Measurements from ENCODE around the gene NIPAL3. TPM values are rescaled to one million over a fixed set of nuclear protein-coding genes. Genes with fewer than 3 reads are reported as not detected.
"Not testable (repeated sequence)": the region's sequence is repeated elsewhere in the genome, so short reads cannot be mapped to it uniquely, and the experiment has no call there.

NIPAL3 gene
- total RNA-seq, 2 experiments from 2014 or later: 11.7 to 25.3 TPM

DNA sequence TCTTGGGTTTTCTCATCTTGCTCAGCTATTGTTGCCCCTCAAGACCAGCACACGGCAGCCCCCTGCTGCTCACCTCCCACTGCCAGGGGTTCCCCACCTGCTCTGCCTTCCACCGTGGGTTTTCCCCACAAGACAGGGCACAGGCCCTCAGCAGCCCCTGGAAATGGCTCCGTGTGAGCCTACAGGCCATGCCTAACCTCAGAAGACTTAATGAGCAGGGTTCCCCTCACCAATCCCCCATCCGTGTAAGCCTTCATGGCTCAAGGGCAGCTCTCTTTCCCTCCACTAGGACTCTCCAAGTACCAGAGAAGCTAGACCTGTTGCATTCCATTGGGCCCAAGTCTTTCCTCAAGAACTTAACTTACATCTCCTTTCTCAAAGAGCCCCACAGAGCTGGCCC lies 68.6 kb downstream of the NIPAL3 start:
- H4K20me1 ChIP-seq (ENCODE audit: insufficient read depth, low read length): no peaks in the 10 kb centered on the region
- no peaks in the 10 kb centered on the region for H3K36me3 ChIP-seq (ENCODE audit: insufficient read depth, low read length)
- no peak overlapping the region for H3K4me3 ChIP-seq (ENCODE audit: low read depth, low read length, poor library complexity, severe bottlenecking)
- no TSS peak for BruUV-seq (replicated peaks)
- TF ChIP-seq, protein P1, sequence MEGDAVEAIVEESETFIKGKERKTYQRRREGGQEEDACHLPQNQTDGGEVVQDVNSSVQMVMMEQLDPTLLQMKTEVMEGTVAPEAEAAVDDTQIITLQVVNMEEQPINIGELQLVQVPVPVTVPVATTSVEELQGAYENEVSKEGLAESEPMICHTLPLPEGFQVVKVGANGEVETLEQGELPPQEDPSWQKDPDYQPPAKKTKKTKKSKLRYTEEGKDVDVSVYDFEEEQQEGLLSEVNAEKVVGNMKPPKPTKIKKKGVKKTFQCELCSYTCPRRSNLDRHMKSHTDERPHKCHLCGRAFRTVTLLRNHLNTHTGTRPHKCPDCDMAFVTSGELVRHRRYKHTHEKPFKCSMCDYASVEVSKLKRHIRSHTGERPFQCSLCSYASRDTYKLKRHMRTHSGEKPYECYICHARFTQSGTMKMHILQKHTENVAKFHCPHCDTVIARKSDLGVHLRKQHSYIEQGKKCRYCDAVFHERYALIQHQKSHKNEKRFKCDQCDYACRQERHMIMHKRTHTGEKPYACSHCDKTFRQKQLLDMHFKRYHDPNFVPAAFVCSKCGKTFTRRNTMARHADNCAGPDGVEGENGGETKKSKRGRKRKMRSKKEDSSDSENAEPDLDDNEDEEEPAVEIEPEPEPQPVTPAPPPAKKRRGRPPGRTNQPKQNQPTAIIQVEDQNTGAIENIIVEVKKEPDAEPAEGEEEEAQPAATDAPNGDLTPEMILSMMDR (conservative IDR thresholded peaks at IDR 0.05; ENCODE audit: low read length): no peak
- TF ChIP-seq EZH2phosphoT487 (IDR thresholded peaks at IDR 0.05; ENCODE audit: borderline replicate concordance, low read depth, low read length): no peak
- no peaks in the 10 kb centered on the region for H3K79me2 ChIP-seq (ENCODE audit: insufficient read depth, low read depth, low read length)
- H3K9me3 ChIP-seq (ENCODE audit: low read length): peaks cover 5% of the 10 kb centered on the region; the same call in 1 of the 2 replicates
- no peak for DNase-seq (ENCODE audit: low spot score)
- H3K4me2 ChIP-seq (ENCODE audit: low read length): no peak overlapping the region
- no peak overlapping the region for H3K27ac ChIP-seq (ENCODE audit: low read depth, low read length, poor library complexity, severe bottlenecking)
- CTCF ChIA-PET (ENCODE audit: unreplicated experiment): no interaction called here
- POLR2A ChIA-PET: interaction anchor here (0.9 to 3.9 kb wide), 3 partner anchors 17 to 665 kb away, joined by 3 to 29 read pairs (median 3); partner anchors contain the start of gene RCAN3
- intact Hi-C loops (cut with micrococcal nuclease; ENCODE audit: unreplicated experiment): loop anchor here (5.0 kb wide), 1 partner anchor 67 kb away; the partner anchor contains the start of gene NIPAL3
- no peak overlapping the region for H2AFZ ChIP-seq (ENCODE audit: low read length)
- peaks cover 38% of the 10 kb centered on the region for H3K4me1 ChIP-seq (ENCODE audit: insufficient read depth, low read length, poor library complexity, severe bottlenecking)
- H3K9me2 ChIP-seq (ENCODE audit: insufficient read depth, low read length): no peaks in the 10 kb centered on the region

DNA sequence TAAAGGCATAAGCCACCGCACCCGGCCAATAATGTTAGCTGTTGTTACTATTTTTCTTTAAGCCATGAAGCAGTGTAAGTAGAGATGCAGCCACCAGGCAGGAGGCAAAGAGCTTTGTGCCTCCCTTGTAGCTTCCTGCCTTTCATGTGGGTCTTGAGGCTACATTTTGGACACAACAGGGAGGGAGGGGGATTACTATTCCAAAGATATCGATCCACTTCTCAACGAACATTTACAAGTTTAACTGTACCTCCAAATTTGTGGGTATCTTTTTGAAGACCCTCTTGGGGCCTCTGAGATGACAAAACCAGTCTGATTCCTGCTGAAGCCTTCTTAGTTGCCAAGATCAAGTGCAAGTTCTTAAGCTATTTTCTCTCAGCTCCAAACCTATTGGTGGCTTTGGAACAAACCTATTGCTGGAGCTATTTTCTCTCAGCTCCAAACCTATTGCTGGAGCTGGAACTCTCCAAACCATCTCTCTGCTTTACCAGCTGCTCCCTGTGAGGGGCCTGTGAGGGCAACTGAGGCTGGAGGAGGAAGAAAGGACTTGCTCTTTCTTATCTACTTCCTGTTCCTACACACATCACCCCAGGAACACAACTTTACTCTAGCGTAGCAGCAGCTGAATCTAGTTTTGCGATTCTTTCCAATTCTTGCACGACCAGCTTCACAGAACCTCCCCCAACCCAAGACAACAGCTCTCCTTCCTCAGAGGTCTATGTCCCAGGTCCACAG lies 70.9 kb downstream of the NIPAL3 start:
- Histone ChIP-seq H3K4me2 (ENCODE audit: low read length) (peak overlapping the region; percentile 59), H3K79me2 (ENCODE audit: insufficient read depth, low read depth, low read length) (no peaks in the 10 kb centered on the region), H3K4me3 (ENCODE audit: low read depth, low read length, poor library complexity, severe bottlenecking) (no peak overlapping the region), H3K9me3 (ENCODE audit: low read length) (peaks cover 11% of the 10 kb centered on the region; the same call in 1 of the 2 replicates), H3K36me3 (ENCODE audit: insufficient read depth, low read length) (no peaks in the 10 kb centered on the region), H4K20me1 (ENCODE audit: insufficient read depth, low read length) (no peaks in the 10 kb centered on the region), H2AFZ (ENCODE audit: low read length) (peak overlapping the region; percentile 85), H3K4me1 (ENCODE audit: insufficient read depth, low read length, poor library complexity, severe bottlenecking) (peaks cover 24% of the 10 kb centered on the region), H3K27ac (ENCODE audit: low read depth, low read length, poor library complexity, severe bottlenecking) (peak overlapping the region; percentile 20), H3K9me2 (ENCODE audit: insufficient read depth, low read length) (no peaks in the 10 kb centered on the region)
- intact Hi-C loops (cut with micrococcal nuclease; ENCODE audit: unreplicated experiment): no loop called here
- CTCF ChIA-PET (ENCODE audit: unreplicated experiment): interaction anchor here (0.7 to 1.2 kb wide), 3 partner anchors 15 to 442 kb away, joined by 3 read pairs; no protein-coding TSS in a partner anchor
- POLR2A ChIA-PET: interaction anchor here (0.7 to 1.2 kb wide), 6 partner anchors 9 to 61 kb away, joined by 3 to 7 read pairs (median 4); partner anchors contain the start of gene RCAN3
- DNase-seq (ENCODE audit: low spot score): peak; percentile 57
- TF ChIP-seq EZH2phosphoT487 (IDR thresholded peaks at IDR 0.05; ENCODE audit: borderline replicate concordance, low read depth, low read length): no peak
- TF ChIP-seq, protein P1 (conservative IDR thresholded peaks at IDR 0.05; ENCODE audit: low read length): no peak
- BruUV-seq (replicated peaks): no TSS peak

DNA sequence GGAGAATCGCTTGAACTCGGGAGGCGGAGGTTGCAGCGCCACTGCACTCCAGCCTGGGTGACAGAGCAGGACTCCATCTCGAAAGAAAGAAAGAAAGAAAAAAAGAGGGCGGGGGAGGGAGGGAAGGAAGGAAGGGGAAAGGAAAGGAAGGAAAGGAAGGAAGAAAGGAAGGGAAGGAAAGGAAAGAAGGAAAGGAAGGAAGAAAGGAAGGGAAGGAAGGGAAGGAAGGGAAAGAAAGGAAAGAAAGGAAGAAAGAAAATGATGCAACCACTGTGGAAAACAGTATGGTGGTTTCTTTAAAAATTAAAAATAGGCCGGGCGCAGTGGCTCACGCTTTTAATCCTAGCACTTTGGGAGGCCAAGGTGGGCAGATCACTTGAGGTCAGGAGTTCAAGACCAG lies 71.9 kb downstream of the NIPAL3 start:
- intact Hi-C loops (cut with micrococcal nuclease; ENCODE audit: unreplicated experiment): no loop called here
- H4K20me1 ChIP-seq (ENCODE audit: insufficient read depth, low read length): no peaks in the 10 kb centered on the region
- POLR2A ChIA-PET: interaction anchor here (1.1 to 1.2 kb wide), 3 partner anchors 10 to 27 kb away, joined by 3 to 7 read pairs (median 4); no protein-coding TSS in a partner anchor
- no peaks in the 10 kb centered on the region for H3K79me2 ChIP-seq (ENCODE audit: insufficient read depth, low read depth, low read length)
- TF ChIP-seq, protein P1 (conservative IDR thresholded peaks at IDR 0.05; ENCODE audit: low read length): no peak
- TF ChIP-seq EZH2phosphoT487 (IDR thresholded peaks at IDR 0.05; ENCODE audit: borderline replicate concordance, low read depth, low read length): no peak
- peaks cover 11% of the 10 kb centered on the region; the same call in 1 of the 2 replicates for H3K9me3 ChIP-seq (ENCODE audit: low read length)
- peaks cover 15% of the 10 kb centered on the region for H3K4me1 ChIP-seq (ENCODE audit: insufficient read depth, low read length, poor library complexity, severe bottlenecking)
- no peak overlapping the region for H3K27ac ChIP-seq (ENCODE audit: low read depth, low read length, poor library complexity, severe bottlenecking)
- H3K36me3 ChIP-seq (ENCODE audit: insufficient read depth, low read length): no peaks in the 10 kb centered on the region
- no peak overlapping the region for H2AFZ ChIP-seq (ENCODE audit: low read length)
- DNase-seq (ENCODE audit: low spot score): no peak
- H3K4me2 ChIP-seq (ENCODE audit: low read length): 0 out of 2 replicates have a peak overlapping the region, but pooled peaks have one; percentile 59
- CTCF ChIA-PET (ENCODE audit: unreplicated experiment): no interaction called here
- no peaks in the 10 kb centered on the region for H3K9me2 ChIP-seq (ENCODE audit: insufficient read depth, low read length)
- BruUV-seq (replicated peaks): no TSS peak
- H3K4me3 ChIP-seq (ENCODE audit: low read depth, low read length, poor library complexity, severe bottlenecking): no peak overlapping the region

DNA sequence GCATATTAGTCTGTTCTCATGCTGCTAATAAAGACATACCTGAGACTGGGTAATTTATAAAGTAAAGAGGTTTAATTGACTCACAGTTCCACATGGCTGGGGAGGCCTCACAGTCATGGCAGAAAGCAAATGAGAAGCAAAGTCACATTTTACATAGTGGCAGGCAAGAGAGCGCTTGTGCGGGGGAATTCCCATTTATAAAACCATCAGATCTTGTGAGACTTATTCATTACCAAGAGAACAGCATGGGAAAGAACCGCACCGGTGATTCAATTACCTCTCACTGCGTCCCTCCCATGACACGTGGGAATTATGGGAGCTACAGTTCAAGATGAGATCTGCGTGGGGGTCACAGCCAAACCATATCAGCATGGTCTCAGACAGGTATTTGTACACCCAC lies 72.6 kb downstream of the NIPAL3 start:
- H3K4me3 ChIP-seq (ENCODE audit: low read depth, low read length, poor library complexity, severe bottlenecking); H3K9me2 ChIP-seq (ENCODE audit: insufficient read depth, low read length); H4K20me1 ChIP-seq (ENCODE audit: insufficient read depth, low read length); H2AFZ ChIP-seq (ENCODE audit: low read length); BruUV-seq (replicated peaks); POLR2A ChIA-PET; H3K4me2 ChIP-seq (ENCODE audit: low read length); CTCF ChIA-PET (ENCODE audit: unreplicated experiment); intact Hi-C loops (cut with micrococcal nuclease; ENCODE audit: unreplicated experiment); DNase-seq (ENCODE audit: low spot score); H3K36me3 ChIP-seq (ENCODE audit: insufficient read depth, low read length); H3K79me2 ChIP-seq (ENCODE audit: insufficient read depth, low read depth, low read length); H3K27ac ChIP-seq (ENCODE audit: low read depth, low read length, poor library complexity, severe bottlenecking): not testable (repeated sequence)
- H3K4me1 ChIP-seq (ENCODE audit: insufficient read depth, low read length, poor library complexity, severe bottlenecking): peaks cover 15% of the 10 kb centered on the region
- H3K9me3 ChIP-seq (ENCODE audit: low read length): peaks cover 11% of the 10 kb centered on the region; the same call in 1 of the 2 replicates
